SU-DHL-6 (cell line): Measurements from ENCODE around the gene UBE2D1.

Experiments
- EZH2phosphoT487 ChIP-seq: fragments of 200-600 bp; sonication (generic), shearing (Covaris generic); conservative IDR thresholded peaks from 2 replicates; pipeline ENCODE4 v1.6.1; 2018; ENCODE audit warnings: mild to moderate bottlenecking, antibody characterized with exemption, low read length, moderate library complexity, mixed read lengths
- TF ChIP-seq, protein P1 (sequence below): fragments of 200-600 bp; sonication (generic); IDR thresholded peaks from one replicate; pipeline ENCODE4 v1.5.1; 2017; ENCODE audit warnings: antibody characterized with exemption, mild to moderate bottlenecking, low read length, moderate library complexity; ENCODE audit not compliant: insufficient read depth, poor library complexity, severe bottlenecking

DNA sequence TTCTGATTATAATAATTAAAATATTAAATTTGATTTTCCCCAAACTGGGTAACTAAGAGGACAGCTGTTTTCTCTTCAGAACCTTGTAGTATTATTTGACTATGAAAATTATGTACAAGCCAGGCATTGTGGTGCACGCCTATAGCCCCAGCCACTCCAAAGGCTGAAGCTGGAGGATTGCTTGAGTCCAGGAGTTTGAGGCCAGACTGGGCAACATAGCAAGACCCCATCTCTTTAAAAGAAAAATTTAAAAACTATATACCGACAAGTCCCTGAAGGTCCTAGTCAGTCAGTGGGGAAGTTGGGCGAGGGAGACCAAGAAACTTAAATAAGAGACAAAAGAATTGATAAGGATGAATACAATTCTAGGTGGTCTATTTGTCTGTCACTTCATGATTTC is 27.1 kb upstream of the UBE2D1 start:
- TF ChIP-seq, protein P1, sequence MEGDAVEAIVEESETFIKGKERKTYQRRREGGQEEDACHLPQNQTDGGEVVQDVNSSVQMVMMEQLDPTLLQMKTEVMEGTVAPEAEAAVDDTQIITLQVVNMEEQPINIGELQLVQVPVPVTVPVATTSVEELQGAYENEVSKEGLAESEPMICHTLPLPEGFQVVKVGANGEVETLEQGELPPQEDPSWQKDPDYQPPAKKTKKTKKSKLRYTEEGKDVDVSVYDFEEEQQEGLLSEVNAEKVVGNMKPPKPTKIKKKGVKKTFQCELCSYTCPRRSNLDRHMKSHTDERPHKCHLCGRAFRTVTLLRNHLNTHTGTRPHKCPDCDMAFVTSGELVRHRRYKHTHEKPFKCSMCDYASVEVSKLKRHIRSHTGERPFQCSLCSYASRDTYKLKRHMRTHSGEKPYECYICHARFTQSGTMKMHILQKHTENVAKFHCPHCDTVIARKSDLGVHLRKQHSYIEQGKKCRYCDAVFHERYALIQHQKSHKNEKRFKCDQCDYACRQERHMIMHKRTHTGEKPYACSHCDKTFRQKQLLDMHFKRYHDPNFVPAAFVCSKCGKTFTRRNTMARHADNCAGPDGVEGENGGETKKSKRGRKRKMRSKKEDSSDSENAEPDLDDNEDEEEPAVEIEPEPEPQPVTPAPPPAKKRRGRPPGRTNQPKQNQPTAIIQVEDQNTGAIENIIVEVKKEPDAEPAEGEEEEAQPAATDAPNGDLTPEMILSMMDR: no peak
- TF ChIP-seq EZH2phosphoT487: no peak
